Peyer's patch (tissue), 4 donors: ENCODE results near the gene RIC8B. TPM values are rescaled to one million over a fixed set of nuclear protein-coding genes. Genes with fewer than 3 reads are reported as not detected.

Experiments
- DNase-seq, 3 donors: peaks; one replicate each; pipeline ENCODE4 v3.0.0-alpha.2; 2017 to 2019
- H3K27ac ChIP-seq, 4 donors: fragments of 200-600 bp; sonication (generic); one replicate each; pipeline ENCODE4 v1.5.1; 2016 to 2019
- H3K27me3 ChIP-seq, 2 donors: fragments of 200-600 bp; sonication (generic); one replicate each; pipeline ENCODE4 v1.5.1; 2019
- H3K36me3 ChIP-seq, 3 donors: fragments of 200-600 bp; sonication (generic); one replicate each; pipeline ENCODE4 v1.5.1; 2016 to 2019
- H3K4me1 ChIP-seq, 4 donors: fragments of 200-600 bp; sonication (generic); one replicate each; pipeline ENCODE4 v1.5.1; 2016 to 2019
- H3K4me3 ChIP-seq, 4 donors: fragments of 200-600 bp; sonication (generic); 1 replicate in 3 of 4; 2 replicates in 1 of 4; pipeline ENCODE4 v1.5.1; 2016 to 2019; ENCODE audit warnings: mild to moderate bottlenecking in 1 of 4
- H3K9me3 ChIP-seq, 4 donors: fragments of 200-600 bp; sonication (generic); one replicate each; pipeline ENCODE4 v1.5.1; 2016 to 2019; ENCODE audit warnings: mild to moderate bottlenecking in 1 of 4
- CTCF ChIP-seq, 6 experiments: fragments of 450-650 bp in 4 of 6; fragments of 200-600 bp in 2 of 6; sonication (generic) in 1 of 6; IDR thresholded peaks; one replicate each; pipeline ENCODE4 v1.5.1; 2017 to 2019; ENCODE audit warnings: antibody characterized with exemption in 6 of 6, mild to moderate bottlenecking in 3 of 6, moderate library complexity in 1 of 6
- POLR2A ChIP-seq, 2 donors: fragments of 450-650 bp; IDR thresholded peaks; one replicate each; pipeline ENCODE4 v1.5.1; 2017; ENCODE audit warnings: antibody characterized with exemption in 2 of 2, mild to moderate bottlenecking in 2 of 2, moderate library complexity in 2 of 2
- total RNA-seq, 4 donors: library from RNA; depleted of rRNA; stranded (reverse); fragments of >200 nt; gene quantifications; one replicate each; pipeline ENCODE4 v1.1.0, GENCODE V29; 2016

RIC8B gene
- total RNA-seq, 4 donors from 2014 or later, result 9.5 to 23.1 (median 16.2) TPM

DNA sequence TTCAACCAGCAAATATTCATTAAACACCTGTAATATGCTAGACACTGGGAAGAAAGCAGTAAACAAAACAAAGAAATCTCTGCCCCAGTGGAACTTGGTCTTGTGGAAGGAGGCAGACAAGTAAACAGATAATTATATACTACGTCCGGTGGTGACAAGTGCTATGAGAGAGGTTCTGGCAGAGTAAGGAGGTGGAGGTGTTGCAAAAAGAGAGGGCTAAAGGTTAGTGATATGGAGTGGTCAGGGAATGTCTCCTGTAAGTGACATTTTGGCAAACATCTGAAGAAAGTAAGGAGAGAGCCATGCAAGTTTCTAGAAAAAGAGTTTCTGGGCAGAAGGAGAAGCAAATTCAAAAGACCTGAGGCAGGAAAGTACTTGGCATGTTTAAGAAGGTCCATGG, 73.4 kb downstream of the RIC8B start:
- H3K4me3 ChIP-seq, result no peak overlapping the region
- no peak overlapping the region for H3K27ac ChIP-seq
- no peak for TF ChIP-seq POLR2A (IDR thresholded peaks at IDR 0.05)
- no peak for TF ChIP-seq CTCF (IDR thresholded peaks at IDR 0.05)
- no peak for DNase-seq
- H3K4me1 ChIP-seq, result no peaks in the 10 kb centered on the region
- H3K27me3 ChIP-seq, result no peaks in the 10 kb centered on the region
- peaks cover 0 to 40% (median 0%) of the 10 kb centered on the region in 3 donors for H3K36me3 ChIP-seq
- H3K9me3 ChIP-seq, result no peaks in the 10 kb centered on the region

DNA sequence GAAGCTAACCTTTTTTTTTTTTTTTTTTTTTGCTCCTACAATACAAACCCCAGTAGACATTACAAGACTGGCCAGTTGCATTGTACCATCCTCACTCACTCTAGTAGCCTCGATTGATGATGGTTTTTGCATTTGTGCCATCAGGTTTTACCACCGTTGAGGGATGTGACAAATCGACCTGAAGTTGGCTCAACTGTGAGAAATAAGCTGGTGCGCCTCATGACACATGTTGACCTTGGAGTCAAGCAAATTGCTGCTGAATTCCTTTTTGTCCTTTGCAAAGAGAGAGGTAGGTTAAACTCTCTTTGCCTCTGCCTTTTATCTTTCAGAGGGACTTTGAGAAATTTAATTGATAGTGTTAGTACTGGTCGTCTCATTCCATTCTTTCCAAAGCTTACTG, 76.8 kb downstream of the RIC8B start:
- H3K27ac ChIP-seq, result no peak overlapping the region
- no peak overlapping the region for H3K4me3 ChIP-seq
- H3K4me1 ChIP-seq, result peaks cover 0 to 14% (median 0%) of the 10 kb centered on the region in 4 donors
- no peaks in the 10 kb centered on the region for H3K27me3 ChIP-seq
- no peaks in the 10 kb centered on the region for H3K9me3 ChIP-seq
- H3K36me3 ChIP-seq, result peaks cover 0 to 24% (median 0%) of the 10 kb centered on the region in 3 donors
- no peak for DNase-seq
- no peak for TF ChIP-seq CTCF (IDR thresholded peaks at IDR 0.05)
- TF ChIP-seq POLR2A (IDR thresholded peaks at IDR 0.05), result no peak

GRCh38 chr12:106854723-106855122, 80.2 kb downstream of the RIC8B start:
- no peak overlapping the region for H3K4me3 ChIP-seq
- no peaks in the 10 kb centered on the region for H3K9me3 ChIP-seq
- peaks cover 0 to 14% (median 0%) of the 10 kb centered on the region in 4 donors for H3K4me1 ChIP-seq
- TF ChIP-seq POLR2A (IDR thresholded peaks at IDR 0.05) (no peak), CTCF (IDR thresholded peaks at IDR 0.05) (no peak)
- DNase-seq, result no peak
- H3K36me3 ChIP-seq, result peaks cover 0 to 9% (median 0%) of the 10 kb centered on the region in 3 donors
- H3K27ac ChIP-seq, result no peak overlapping the region
- no peaks in the 10 kb centered on the region for H3K27me3 ChIP-seq

- no peaks in the 10 kb centered on the region for H3K9me3 ChIP-seq
- TF ChIP-seq CTCF (IDR thresholded peaks at IDR 0.05), result no peak
- TF ChIP-seq POLR2A (IDR thresholded peaks at IDR 0.05), result no peak
- H3K4me1 ChIP-seq, result peaks cover 0 to 14% (median 0%) of the 10 kb centered on the region in 4 donors
- no peak overlapping the region for H3K4me3 ChIP-seq
- H3K27ac ChIP-seq, result no peak overlapping the region
- peaks cover 0 to 9% (median 0%) of the 10 kb centered on the region in 3 donors for H3K36me3 ChIP-seq
- no peaks in the 10 kb centered on the region for H3K27me3 ChIP-seq
- no peak for DNase-seq
Measured at GRCh38 chr12:106855221-106855758, 80.8 kb downstream of the RIC8B start.

- Histone ChIP-seq H3K36me3 (peaks cover 0 to 13% (median 0%) of the 10 kb centered on the region in 3 donors), H3K4me1 (no peaks in the 10 kb centered on the region), H3K9me3 (no peaks in the 10 kb centered on the region), H3K27ac (no peak overlapping the region), H3K27me3 (no peaks in the 10 kb centered on the region), H3K4me3 (no peak overlapping the region)
- no peak for TF ChIP-seq POLR2A (IDR thresholded peaks at IDR 0.05)
- no peak for TF ChIP-seq CTCF (IDR thresholded peaks at IDR 0.05)
- no peak for DNase-seq
Measured at GRCh38 chr12:106861984-106862916, 87.8 kb downstream of the RIC8B start.
